Right atrium auricular region (tissue), 2 donors: ENCODE results near the gene CXCL12. TPM values are rescaled to one million over a fixed set of nuclear protein-coding genes. Genes with fewer than 3 reads are reported as not detected.

Experiments used
- DNase-seq: peaks from one replicate; pipeline ENCODE4 v3.0.0-alpha.2; 2019; ENCODE audit warnings: low spot score
- H3K27ac ChIP-seq, 2 donors: fragments of 200-600 bp; sonication (generic); 1 replicate in 1 of 2; 2 replicates in 1 of 2; pipeline ENCODE4 v1.5.1; 2016 to 2019
- H3K27me3 ChIP-seq, 2 donors: fragments of 200-600 bp; sonication (generic); one replicate each; pipeline versions ENCODE4 v1.5.1 to v1.6.0; 2017 to 2019
- H3K36me3 ChIP-seq: fragments of 200-600 bp; sonication (generic); one replicate; pipeline ENCODE4 v1.5.1; 2016
- H3K4me1 ChIP-seq, 2 donors: fragments of 200-600 bp; sonication (generic); one replicate each; pipeline versions ENCODE4 v1.5.1 to v1.6.0; 2017 to 2019
- H3K4me3 ChIP-seq, 2 donors: fragments of 200-600 bp; sonication (generic); 1 replicate in 1 of 2; 2 replicates in 1 of 2; pipeline ENCODE4 v1.5.1; 2017 to 2019; ENCODE audit warnings: mild to moderate bottlenecking in 1 of 2, moderate library complexity in 1 of 2
- H3K9me3 ChIP-seq, 2 donors: fragments of 200-600 bp; sonication (generic); one replicate each; pipeline ENCODE4 v1.5.1; 2019
- CTCF ChIP-seq, 2 donors: fragments of 200-600 bp; sonication (generic); IDR thresholded peaks; one replicate each; pipeline ENCODE4 v1.5.1; 2019; ENCODE audit warnings: antibody characterized with exemption in 2 of 2
- total RNA-seq, 2 donors: library from RNA; depleted of rRNA; stranded (reverse); fragments of >200 nt; gene quantifications; one replicate each; pipeline ENCODE4 v1.1.0, GENCODE V29; 2016

CXCL12 gene
- total RNA-seq, 2 donors from 2014 or later, result 53.8 to 64.0 TPM

GRCh38 chr10:44352316-44353127 lies 32.4 kb downstream of the CXCL12 start:
- Histone ChIP-seq H3K27me3 (no peaks in the 10 kb centered on the region), H3K27ac (no peak overlapping the region)
- DNase-seq, result no peak

GRCh38 chr10:44348496-44348895 lies 36.4 kb downstream of the CXCL12 start:
- DNase-seq, result no peak

More at GRCh38 chr10:44352316-44353127, 32.4 kb downstream of the CXCL12 start:
- no peak for TF ChIP-seq CTCF (IDR thresholded peaks at IDR 0.05)
- Histone ChIP-seq H3K4me3 (no peak overlapping the region), H3K4me1 (peaks cover 0 to 12% of the 10 kb centered on the region in 2 donors), H3K9me3 (no peaks in the 10 kb centered on the region), H3K36me3 (no peaks in the 10 kb centered on the region)

GRCh38 chr10:44347609-44348400 lies 37.1 kb downstream of the CXCL12 start:
- peaks cover 0 to 10% of the 10 kb centered on the region in 2 donors for H3K4me1 ChIP-seq
- TF ChIP-seq CTCF (IDR thresholded peaks at IDR 0.05), result no peak
- DNase-seq, result no peak

More at GRCh38 chr10:44348496-44348895, 36.4 kb downstream of the CXCL12 start:
- H3K27ac ChIP-seq, result no peak overlapping the region
- no peaks in the 10 kb centered on the region for H3K36me3 ChIP-seq
- no peaks in the 10 kb centered on the region for H3K27me3 ChIP-seq
- H3K4me3 ChIP-seq, result no peak overlapping the region
- TF ChIP-seq CTCF (IDR thresholded peaks at IDR 0.05), result no peak
- H3K4me1 ChIP-seq, result peaks cover 0 to 12% of the 10 kb centered on the region in 2 donors
- no peaks in the 10 kb centered on the region for H3K9me3 ChIP-seq

GRCh38 chr10:44344727-44345126 lies 40.2 kb downstream of the CXCL12 start:
- no peak overlapping the region for H3K27ac ChIP-seq
- no peak overlapping the region for H3K4me3 ChIP-seq
- H3K27me3 ChIP-seq, result no peaks in the 10 kb centered on the region
- no peaks in the 10 kb centered on the region for H3K4me1 ChIP-seq
- TF ChIP-seq CTCF (IDR thresholded peaks at IDR 0.05), result no peak
- DNase-seq, result no peak
- H3K9me3 ChIP-seq, result no peaks in the 10 kb centered on the region
- H3K36me3 ChIP-seq, result no peaks in the 10 kb centered on the region

More at GRCh38 chr10:44347609-44348400, 37.1 kb downstream of the CXCL12 start:
- Histone ChIP-seq H3K36me3 (no peaks in the 10 kb centered on the region), H3K27ac (no peak overlapping the region), H3K27me3 (no peaks in the 10 kb centered on the region), H3K9me3 (no peaks in the 10 kb centered on the region), H3K4me3 (no peak overlapping the region)

GRCh38 chr10:44343843-44344242 lies 41.1 kb downstream of the CXCL12 start:
- DNase-seq, result no peak
- H3K4me3 ChIP-seq, result no peak overlapping the region
- H3K9me3 ChIP-seq, result no peaks in the 10 kb centered on the region

More at GRCh38 chr10:44343843-44344242, 41.1 kb downstream of the CXCL12 start:
- Histone ChIP-seq H3K4me1 (no peaks in the 10 kb centered on the region), H3K36me3 (no peaks in the 10 kb centered on the region), H3K27ac (no peak overlapping the region), H3K27me3 (no peaks in the 10 kb centered on the region)
- TF ChIP-seq CTCF (IDR thresholded peaks at IDR 0.05), result no peak
